ENCODE data around the gene RAB36. TPM values are rescaled to one million over a fixed set of nuclear protein-coding genes. Genes with fewer than 3 reads are reported as not detected.

RAB36 gene
- total RNA-seq, 2 donors from 2014 or later = 0.98 to 2.3 TPM

DNA sequence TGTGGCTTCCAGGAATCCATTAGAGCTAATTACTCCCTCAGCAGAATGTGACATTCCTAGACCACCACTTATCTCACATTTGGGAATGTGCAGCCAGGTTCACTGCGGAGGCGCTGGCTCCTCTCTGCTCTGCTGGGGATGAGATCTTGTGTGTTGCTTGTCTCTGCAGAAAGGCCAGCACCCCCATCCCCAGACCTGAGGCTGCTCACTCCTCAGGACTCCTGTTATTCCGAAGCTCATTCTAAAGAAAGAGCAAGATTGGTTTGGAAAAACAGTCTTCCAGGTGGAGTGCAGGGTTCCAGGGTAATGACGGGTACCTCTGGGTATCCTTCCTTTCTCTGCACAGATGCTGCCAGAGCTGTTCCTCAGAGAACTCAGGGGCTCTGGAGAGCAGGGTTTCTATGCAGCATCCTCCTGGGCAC lies 24.3 kb upstream of the RAB36 start:
- H3K36me3 ChIP-seq = no peaks in the 10 kb centered on the region
- intact Hi-C loops (cut with DNase I) = loop anchor here (10.0 kb wide), 1 partner anchor 264 kb away; no protein-coding TSS in a partner anchor
- no peak overlapping the region for H3K9ac ChIP-seq (ENCODE audit: low read depth in 2 of 2, low read length in 2 of 2)
- no peak overlapping the region for H3K27ac ChIP-seq
- no peaks in the 10 kb centered on the region for H3K9me3 ChIP-seq
- DNase-seq = no peak
- no peaks in the 10 kb centered on the region for H3K4me1 ChIP-seq
- no peak overlapping the region for H3K4me3 ChIP-seq
- TF ChIP-seq, protein P1, sequence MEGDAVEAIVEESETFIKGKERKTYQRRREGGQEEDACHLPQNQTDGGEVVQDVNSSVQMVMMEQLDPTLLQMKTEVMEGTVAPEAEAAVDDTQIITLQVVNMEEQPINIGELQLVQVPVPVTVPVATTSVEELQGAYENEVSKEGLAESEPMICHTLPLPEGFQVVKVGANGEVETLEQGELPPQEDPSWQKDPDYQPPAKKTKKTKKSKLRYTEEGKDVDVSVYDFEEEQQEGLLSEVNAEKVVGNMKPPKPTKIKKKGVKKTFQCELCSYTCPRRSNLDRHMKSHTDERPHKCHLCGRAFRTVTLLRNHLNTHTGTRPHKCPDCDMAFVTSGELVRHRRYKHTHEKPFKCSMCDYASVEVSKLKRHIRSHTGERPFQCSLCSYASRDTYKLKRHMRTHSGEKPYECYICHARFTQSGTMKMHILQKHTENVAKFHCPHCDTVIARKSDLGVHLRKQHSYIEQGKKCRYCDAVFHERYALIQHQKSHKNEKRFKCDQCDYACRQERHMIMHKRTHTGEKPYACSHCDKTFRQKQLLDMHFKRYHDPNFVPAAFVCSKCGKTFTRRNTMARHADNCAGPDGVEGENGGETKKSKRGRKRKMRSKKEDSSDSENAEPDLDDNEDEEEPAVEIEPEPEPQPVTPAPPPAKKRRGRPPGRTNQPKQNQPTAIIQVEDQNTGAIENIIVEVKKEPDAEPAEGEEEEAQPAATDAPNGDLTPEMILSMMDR (IDR thresholded peaks at IDR 0.05) = no peak
- no peaks in the 10 kb centered on the region for H3K27me3 ChIP-seq

DNA sequence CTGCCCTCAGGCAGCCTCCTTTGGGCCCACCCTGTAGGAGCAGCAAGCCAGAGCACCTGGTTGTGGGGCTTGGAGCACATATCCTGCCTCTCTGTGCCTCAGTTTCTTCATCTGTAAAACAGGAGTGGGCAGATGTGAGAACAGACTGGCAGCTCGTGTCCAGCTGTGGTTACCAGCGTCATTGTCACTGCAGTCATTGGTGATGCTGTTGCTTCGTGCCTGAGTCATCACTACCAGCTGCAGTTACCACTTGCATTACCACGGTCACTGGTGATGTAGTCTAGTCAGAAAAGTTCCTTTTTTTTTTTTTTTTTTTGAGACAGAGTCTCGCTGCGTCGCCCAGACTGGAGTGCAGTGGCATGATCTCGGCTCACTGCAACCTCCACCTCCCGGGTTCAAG lies 23.9 kb upstream of the RAB36 start:
- Histone ChIP-seq H3K4me1 (no peaks in the 10 kb centered on the region), H3K36me3 (no peaks in the 10 kb centered on the region), H3K4me3 (no peak overlapping the region), H3K9me3 (no peaks in the 10 kb centered on the region), H3K27ac (no peak overlapping the region), H3K9ac (ENCODE audit: low read depth in 2 of 2, low read length in 2 of 2) (no peak overlapping the region), H3K27me3 (no peaks in the 10 kb centered on the region)
- TF ChIP-seq, protein P1 (IDR thresholded peaks at IDR 0.05) = no peak
- no peak for DNase-seq
- intact Hi-C loops (cut with DNase I) = loop anchor here (10.0 kb wide), 1 partner anchor 263 kb away; no protein-coding TSS in a partner anchor

DNA sequence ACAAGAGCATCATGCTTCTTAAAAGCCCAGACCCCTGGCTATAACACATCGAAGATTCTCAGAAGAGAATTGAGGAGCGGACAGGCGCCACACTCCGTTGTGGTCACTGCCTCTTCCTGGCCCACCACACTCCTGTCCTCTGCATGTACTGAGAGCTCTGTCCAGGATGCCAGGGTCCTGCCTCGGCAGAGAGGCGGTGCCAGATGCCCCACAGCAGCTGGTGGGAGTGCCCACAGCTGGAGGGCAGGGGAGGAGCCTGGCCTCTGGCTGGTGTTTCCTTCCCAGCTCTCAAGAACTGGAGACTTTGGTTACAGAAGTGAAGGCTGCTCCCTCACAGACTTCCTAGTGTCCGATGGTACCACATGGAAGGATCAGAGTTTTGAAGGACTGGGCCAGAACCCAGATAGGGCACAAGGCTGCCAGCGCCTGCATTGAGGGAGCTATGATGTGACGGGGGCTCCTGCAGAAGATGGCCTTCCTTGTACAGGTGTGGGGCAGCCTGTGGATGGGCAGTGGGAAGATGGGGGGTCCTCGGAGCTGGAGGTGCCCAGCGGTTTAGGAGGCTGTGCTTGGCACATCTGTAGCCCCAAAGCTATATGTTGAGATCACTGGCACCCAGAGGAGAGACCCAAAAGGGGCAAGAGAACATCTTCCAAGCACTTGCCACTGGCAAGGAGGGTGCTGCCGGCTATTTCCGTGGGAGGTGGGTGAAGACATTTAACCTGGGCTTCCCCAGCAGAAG lies 22.9 kb upstream of the RAB36 start:
- intact Hi-C loops (cut with DNase I) = loop anchor here (10.0 kb wide), 1 partner anchor 262 kb away; no protein-coding TSS in a partner anchor
- DNase-seq = no peak
- no peaks in the 10 kb centered on the region for H3K4me1 ChIP-seq

DNA sequence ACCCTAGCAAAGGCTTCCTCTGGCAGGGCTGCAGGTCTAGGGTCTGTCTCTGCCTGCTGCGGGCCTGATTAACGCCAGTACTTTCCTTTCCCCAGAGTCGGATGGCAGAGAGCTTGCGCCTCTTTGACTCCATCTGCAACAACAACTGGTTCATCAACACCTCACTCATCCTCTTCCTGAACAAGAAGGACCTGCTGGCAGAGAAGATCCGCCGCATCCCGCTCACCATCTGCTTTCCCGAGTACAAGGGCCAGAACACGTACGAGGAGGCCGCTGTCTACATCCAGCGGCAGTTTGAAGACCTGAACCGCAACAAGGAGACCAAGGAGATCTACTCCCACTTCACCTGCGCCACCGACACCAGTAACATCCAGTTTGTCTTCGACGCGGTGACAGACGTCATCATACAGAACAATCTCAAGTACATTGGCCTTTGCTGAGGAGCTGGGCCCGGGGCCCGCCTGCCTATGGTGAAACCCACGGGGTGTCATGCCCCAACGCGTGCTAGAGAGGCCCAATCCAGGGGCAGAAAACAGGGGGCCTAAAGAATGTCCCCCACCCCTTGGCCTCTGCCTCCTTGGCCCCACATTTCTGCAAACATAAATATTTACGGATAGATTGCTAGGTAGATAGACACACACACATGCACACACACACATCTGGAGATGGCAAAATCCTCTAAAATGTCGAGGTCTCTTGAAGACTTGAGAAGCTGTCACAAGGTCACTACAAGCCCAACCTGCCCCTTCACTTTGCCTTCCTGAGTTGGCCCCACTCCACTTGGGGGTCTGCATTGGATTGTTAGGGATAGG lies 22.1 kb upstream of the RAB36 start:
- H3K27me3 ChIP-seq = no peaks in the 10 kb centered on the region
- no peak for DNase-seq
- intact Hi-C loops (cut with DNase I) = loop anchor here (10.0 kb wide), 1 partner anchor 262 kb away; no protein-coding TSS in a partner anchor
- H3K36me3 ChIP-seq = no peaks in the 10 kb centered on the region
- no peak overlapping the region for H3K27ac ChIP-seq
- no peak overlapping the region for H3K9ac ChIP-seq (ENCODE audit: low read depth in 2 of 2, low read length in 2 of 2)
- H3K9me3 ChIP-seq = no peaks in the 10 kb centered on the region
- no peak overlapping the region for H3K4me3 ChIP-seq
- no peaks in the 10 kb centered on the region for H3K4me1 ChIP-seq
- TF ChIP-seq, protein P1 (IDR thresholded peaks at IDR 0.05) = no peak

More for the DNA sequence above, 22.9 kb upstream of the RAB36 start:
- Histone ChIP-seq H3K9me3 (no peaks in the 10 kb centered on the region), H3K36me3 (no peaks in the 10 kb centered on the region), H3K9ac (ENCODE audit: low read depth in 2 of 2, low read length in 2 of 2) (no peak overlapping the region), H3K27ac (no peak overlapping the region), H3K27me3 (no peaks in the 10 kb centered on the region), H3K4me3 (no peak overlapping the region)
- TF ChIP-seq, protein P1 (IDR thresholded peaks at IDR 0.05) = no peak

DNA sequence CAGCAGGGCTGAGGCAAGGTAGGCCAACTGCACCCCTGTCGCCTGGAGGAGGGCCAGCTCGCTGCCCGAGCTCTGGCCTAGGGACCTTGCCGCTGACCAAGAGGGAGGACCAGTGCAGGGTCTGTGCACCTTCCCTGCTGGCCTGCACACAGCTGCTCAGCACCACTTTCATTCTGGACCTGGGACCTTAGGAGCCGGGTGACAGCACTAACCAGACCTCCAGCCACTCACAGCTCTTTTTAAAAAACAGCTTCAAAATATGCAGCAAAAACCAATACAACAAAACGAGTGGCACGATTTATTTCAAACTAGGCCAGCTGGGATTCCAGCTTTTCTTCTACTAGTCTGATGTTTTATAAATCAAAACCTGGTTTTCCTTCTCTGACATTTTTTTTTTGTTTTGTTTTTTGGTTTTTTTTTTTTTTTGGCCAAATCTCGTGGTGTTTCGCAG lies 21.4 kb upstream of the RAB36 start:
- TF ChIP-seq, protein P1 (IDR thresholded peaks at IDR 0.05) = no peak
- Histone ChIP-seq H3K4me3 (no peak overlapping the region), H3K4me1 (no peaks in the 10 kb centered on the region), H3K36me3 (no peaks in the 10 kb centered on the region), H3K27me3 (no peaks in the 10 kb centered on the region), H3K27ac (no peak overlapping the region), H3K9me3 (no peaks in the 10 kb centered on the region), H3K9ac (ENCODE audit: low read depth in 2 of 2, low read length in 2 of 2) (no peak overlapping the region)
- intact Hi-C loops (cut with DNase I) = loop anchor here (10.0 kb wide), 1 partner anchor 261 kb away; no protein-coding TSS in a partner anchor
- no peak for DNase-seq
